Cardiac ventricle fibroblast (primary cell): Measurements from ENCODE around the gene TRIM74. TPM values are rescaled to one million over a fixed set of nuclear protein-coding genes. Genes with fewer than 3 reads are reported as not detected.

Experiments
- total RNA-seq: library from RNA; depleted of rRNA; stranded (reverse); fragments of >200 nt; gene quantifications from 2 replicates; pipeline ENCODE4 v1.2.3, GENCODE V29; 2015

The TRIM74 gene
- total RNA-seq = not detected in 2 replicates

GRCh38 chr7:72968980-72969516 lies at the start of gene TRIM74:
Gene TRIM74, minus strand, starts transcription at chr7:72969466. Its CDS starts 3,309 bp downstream, at chr7:72966157.

GRCh38 chr7:72924733-72925545 lies 44.3 kb downstream of the TRIM74 start, which contains the start of gene POM121:
Gene POM121, plus strand, starts transcription at chr7:72925095. Its CDS starts 27 bp downstream, at chr7:72925122.

Other genes with a start within 250 kb of the TRIM74 start
- 0.25 and 0.88 TPM in 2 replicates for gene TYW1B, start 141.3 kb downstream of the TRIM74 start, total RNA-seq
- gene POM121, start 44.4 kb downstream of the TRIM74 start, total RNA-seq = 12.2 and 14.1 TPM in 2 replicates
- gene SPDYE8, start 60.3 kb upstream of the TRIM74 start, total RNA-seq = not detected in 2 replicates
- not detected in 2 replicates for gene SPDYE11, start 88.4 kb upstream of the TRIM74 start, total RNA-seq
- gene SPDYE9, start 116.6 kb upstream of the TRIM74 start, total RNA-seq = not detected in 2 replicates